Ishikawa (cell line): Measurements from ENCODE around the gene MORC2.
A peak's percentile ranks its signal among the peaks of the same experiment; 100 is the strongest.

Experiments used
- CEBPB ChIP-seq: IDR thresholded peaks from 2 replicates; pipeline ENCODE4 v1.6.1; 2012
- CREB1 ChIP-seq: IDR thresholded peaks from 2 replicates; pipeline ENCODE4 v1.6.1; 2012; ENCODE audit warnings: low read depth
- EGR1 ChIP-seq: IDR thresholded peaks from 2 replicates; pipeline ENCODE4 v1.6.1; 2012
- EP300 ChIP-seq: IDR thresholded peaks from 2 replicates; pipeline ENCODE4 v1.6.1; 2012; ENCODE audit warnings: borderline replicate concordance
- FOXM1 ChIP-seq: IDR thresholded peaks from 2 replicates; pipeline ENCODE4 v1.6.1; 2012; ENCODE audit warnings: low read depth, borderline replicate concordance
- MAX ChIP-seq: IDR thresholded peaks from 2 replicates; pipeline ENCODE4 v1.6.1; 2012
- NFIC ChIP-seq: IDR thresholded peaks from 2 replicates; pipeline ENCODE4 v1.6.1; 2012
- RAD21 ChIP-seq: IDR thresholded peaks from 2 replicates; pipeline ENCODE4 v1.6.1; 2012; ENCODE audit warnings: low read depth
- REST ChIP-seq: IDR thresholded peaks from 2 replicates; pipeline ENCODE4 v1.6.1; 2012; ENCODE audit warnings: low read depth, mild to moderate bottlenecking
- TAF1 ChIP-seq: IDR thresholded peaks from 2 replicates; pipeline ENCODE4 v1.6.1; 2012; ENCODE audit warnings: low read depth, mild to moderate bottlenecking
- TCF12 ChIP-seq: IDR thresholded peaks from 2 replicates; pipeline ENCODE4 v1.6.1; 2012; ENCODE audit warnings: low read depth
- TEAD4 ChIP-seq: IDR thresholded peaks from 2 replicates; pipeline ENCODE4 v1.6.1; 2012
- USF1 ChIP-seq: IDR thresholded peaks from 2 replicates; pipeline ENCODE4 v1.6.1; 2012
- YY1 ChIP-seq: IDR thresholded peaks from 2 replicates; pipeline ENCODE4 v1.6.1; 2012; ENCODE audit warnings: low read depth
- ZBTB7A ChIP-seq: IDR thresholded peaks from 2 replicates; pipeline ENCODE4 v1.6.1; 2012; ENCODE audit warnings: low read depth

The MORC2 gene

GRCh38 chr22:30891781-30892180, 76.8 kb downstream of the MORC2 start:
- TF ChIP-seq CREB1, result no peak
- TF ChIP-seq TCF12, result no peak
- TF ChIP-seq REST, result no peak
- TF ChIP-seq MAX, result no peak
- TF ChIP-seq ZBTB7A, result no peak
- no peak for TF ChIP-seq EP300
- TF ChIP-seq TAF1, result no peak
- no peak for TF ChIP-seq FOXM1
- TF ChIP-seq TEAD4, result no peak
- TF ChIP-seq RAD21, result no peak
- no peak for TF ChIP-seq USF1
- TF ChIP-seq CEBPB, result no peak
- TF ChIP-seq NFIC, result no peak
- no peak for TF ChIP-seq EGR1
- TF ChIP-seq YY1, result no peak

GRCh38 chr22:30891443-30891755, 77.2 kb downstream of the MORC2 start:
- no peak for TF ChIP-seq CREB1

GRCh38 chr22:30890686-30891442, 77.7 kb downstream of the MORC2 start:
- TF ChIP-seq TCF12, result no peak
- TF ChIP-seq RAD21, result peak; percentile 76

- no peak for TF ChIP-seq MAX
- TF ChIP-seq ZBTB7A, result no peak
- TF ChIP-seq EP300, result no peak
- TF ChIP-seq YY1, result no peak
- no peak for TF ChIP-seq TCF12
- no peak for TF ChIP-seq RAD21
- TF ChIP-seq NFIC, result no peak
- no peak for TF ChIP-seq REST
- no peak for TF ChIP-seq CREB1
- TF ChIP-seq EGR1, result no peak
- no peak for TF ChIP-seq USF1
- TF ChIP-seq TEAD4, result no peak
Observed at GRCh38 chr22:30889996-30890480, 78.5 kb downstream of the MORC2 start.

GRCh38 chr22:30889268-30889995, 79.1 kb downstream of the MORC2 start:
- TF ChIP-seq TAF1 (no peak), MAX (no peak), EP300 (no peak), USF1 (no peak), TEAD4 (no peak), YY1 (no peak), ZBTB7A (no peak), EGR1 (no peak), RAD21 (no peak)
